Adrenal gland (tissue), 12 donors: ENCODE measurements around the gene ATP13A4. TPM values are rescaled to one million over a fixed set of nuclear protein-coding genes. Genes with fewer than 3 reads are reported as not detected.

Experiments used
- DNase-seq, 7 donors: peaks; one replicate each; pipeline ENCODE4 v3.0.0-alpha.2; 2019 to 2020
- H3K27ac ChIP-seq, 5 donors: fragments of 200-600 bp; sonication (generic) in 4 of 5; 1 replicate in 3 of 5; 2 replicates in 2 of 5; pipeline versions ENCODE4 v1.5.1 to v1.8.0; 2016 to 2020; ENCODE audit warnings: mild to moderate bottlenecking in 1 of 5
- H3K27me3 ChIP-seq: fragments of 200-600 bp; 2 replicates; pipeline ENCODE4 v1.8.0; 2021
- H3K36me3 ChIP-seq, 2 donors: fragments of 200-600 bp; replicated peaks in 1 of 2; 1 replicate in 1 of 2; 2 replicates in 1 of 2; pipeline versions ENCODE4 v1.5.1 to v1.8.0; 2018 to 2022
- H3K4me1 ChIP-seq, 2 donors: fragments of 200-600 bp; replicated peaks in 1 of 2; 1 replicate in 1 of 2; 2 replicates in 1 of 2; pipeline versions ENCODE4 v1.5.1 to v1.8.0; 2018 to 2021
- H3K4me3 ChIP-seq, 4 donors: fragments of 200-600 bp; sonication (generic) in 3 of 4; one replicate each; pipeline ENCODE4 v1.5.1; 2016 to 2018
- H3K9me3 ChIP-seq, 3 donors: fragments of 200-600 bp; sonication (generic) in 1 of 3; replicated peaks in 1 of 3; 1 replicate in 2 of 3; 2 replicates in 1 of 3; pipeline versions ENCODE4 v1.5.1 to v1.8.0; 2016 to 2021
- CTCF ChIP-seq, 6 experiments: fragments of 450-650 bp in 4 of 6; fragments of 200-600 bp in 2 of 6; sonication (generic) in 1 of 6; IDR thresholded peaks; 1 replicate in 5 of 6; 2 replicates in 1 of 6; pipeline versions ENCODE4 v1.5.1 to v1.8.0; 2016 to 2021; ENCODE audit warnings: antibody characterized with exemption in 6 of 6, mild to moderate bottlenecking in 2 of 6, moderate library complexity in 1 of 6
- POLR2A ChIP-seq, 2 donors: fragments of 450-650 bp; IDR thresholded peaks; one replicate each; pipeline ENCODE4 v1.6.1; 2017; ENCODE audit warnings: antibody characterized with exemption in 2 of 2, mild to moderate bottlenecking in 2 of 2, moderate library complexity in 1 of 2
- WGBS, 4 donors: extraction: QIAGEN DNeasy Blood & Tissue Kit in 2 of 4; methylation state at CpG; one replicate each; pipeline versions ENCODE4 v1.1.5 to v1.1.7; 2013 to 2017; 5-methylcytosine and 5-hydroxymethylcytosine counted together
- intact Hi-C, 2 donors: fragments of 100-400 bp; cut with DNase I; formaldehyde crosslinking; loops; one replicate each; pipeline versions ENCODE4 v1.14.1 to v1.15.0; 2022 to 2023
- polyA plus RNA-seq, 3 donors: library from polyadenylated mRNA; stranded (reverse); fragments of 200-250 nt in 2 of 3; fragments of 350-450 nt in 1 of 3; fragmentation: Illumina TruSeq in 1 of 3; extraction: RNeasy Lipid Tissue Mini Kit (QIAGEN cat#74804) in 1 of 3; gene quantifications; one replicate each; pipeline ENCODE4 v1.2.3, GENCODE V29; 2013 to 2014
- total RNA-seq, 9 donors: library from RNA; depleted of rRNA in 4 of 9; stranded (reverse); fragments of >200 nt in 4 of 9; fragments of 120-200 nt in 1 of 9; fragmentation: NEBNext Ultra II Directional in 1 of 9; extraction: Animal tissue kit (Norgen Biotek cat#: 25700) in 1 of 9; gene quantifications; one replicate each; pipeline versions ENCODE4 v1.1.0 to v1.2.4, GENCODE V29; 2013 to 2023
- donor health status: healthy with polysubstance abuse.
- donor health status: Bipolar disorder and iron deficiency.
- donor health status: DM: yes; HTN: yes; CAD: no.
- donor health status: DM: no; HTN: no; CAD: no.
- donor health status: DM: no; HTN: no; CAD: no.
- donor health status: DM: yes; HTN: yes; CAD: no.

The ATP13A4 gene
- total and polyA plus RNA-seq, 12 donors, result 0.14 to 2.9 (median 0.57) TPM; not detected in 1

DNA sequence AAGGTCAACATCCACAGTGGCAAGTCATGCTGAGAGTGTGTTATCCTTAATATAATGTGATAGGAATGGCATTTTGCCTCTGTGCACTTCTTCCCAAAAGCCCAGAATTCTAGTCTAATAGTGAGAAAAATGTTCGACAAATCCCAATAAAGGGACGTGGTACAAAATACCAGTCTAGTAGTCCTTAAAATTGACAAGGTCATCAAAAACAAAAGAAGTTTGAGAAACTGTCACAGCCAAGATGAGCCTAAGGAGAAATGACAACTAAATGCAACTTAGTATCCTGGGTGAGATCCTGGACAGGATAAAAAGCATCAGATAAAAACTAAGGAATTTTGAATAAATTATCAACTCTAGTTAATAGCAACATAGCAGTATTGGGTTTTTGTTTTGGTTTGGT, 14.4 kb upstream of the ATP13A4 start:
- Histone ChIP-seq H3K4me3 (no peak overlapping the region), H3K36me3 (no peaks in the 10 kb centered on the region), H3K9me3 (no peaks in the 10 kb centered on the region), H3K27ac (no peak overlapping the region), H3K27me3 (no peaks in the 10 kb centered on the region), H3K4me1 (no peaks in the 10 kb centered on the region)
- DNase-seq, result no peak
- no peak for TF ChIP-seq CTCF (IDR thresholded peaks at IDR 0.05)
- no peak for TF ChIP-seq POLR2A (IDR thresholded peaks at IDR 0.05)
- 76 to 94% (median 87%) methylated on average over 2 of the region's 2 CpGs for WGBS, 4 donors
- intact Hi-C loops, result no loop called here

- Histone ChIP-seq H3K36me3 (no peaks in the 10 kb centered on the region), H3K4me3 (no peak overlapping the region), H3K4me1 (peaks cover 0 to 5% of the 10 kb centered on the region in 2 donors), H3K9me3 (no peaks in the 10 kb centered on the region), H3K27ac (peak overlapping the region in 1 of 5 donors; percentile 13), H3K27me3 (no peaks in the 10 kb centered on the region)
- WGBS, 4 donors, result 63 to 86% (median 80%) methylated on average over 1 of the region's 1 CpG
- TF ChIP-seq POLR2A (IDR thresholded peaks at IDR 0.05) (no peak), CTCF (IDR thresholded peaks at IDR 0.05) (peak in 2 of 6 experiments; percentile 15)
- DNase-seq, result peak in 5 of 7 donors; percentile 19 to 63 (median 25)
- intact Hi-C loops, result no loop called here
Measured at GRCh38 chr3:193564012-193564411, 9.3 kb upstream of the ATP13A4 start.

DNA sequence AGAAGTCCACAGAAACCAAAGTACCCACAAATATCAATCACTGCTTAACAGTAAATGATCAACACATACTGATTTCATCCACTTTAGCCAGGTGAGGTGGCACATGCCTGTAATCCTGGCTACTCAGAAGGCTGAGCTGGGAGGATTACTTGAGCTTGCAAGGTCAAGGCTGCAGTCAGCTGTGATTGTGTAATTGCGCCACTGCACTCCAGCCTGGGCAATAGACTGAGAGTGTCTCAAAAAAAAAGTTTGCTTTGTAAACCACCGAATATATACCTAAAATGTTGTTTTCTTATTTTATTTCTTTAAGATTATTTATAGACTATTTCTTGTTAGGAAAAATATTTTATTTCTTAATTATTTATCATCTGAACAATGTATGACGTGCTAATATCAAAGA, 8.7 kb upstream of the ATP13A4 start:
- Histone ChIP-seq H3K4me1 (peaks cover 0 to 5% of the 10 kb centered on the region in 2 donors), H3K27me3 (no peaks in the 10 kb centered on the region), H3K36me3 (no peaks in the 10 kb centered on the region), H3K4me3 (no peak overlapping the region), H3K9me3 (no peaks in the 10 kb centered on the region), H3K27ac (peak overlapping the region in 2 of 5 donors; percentile 13 to 51)
- peak; percentile 52 to 80 (median 76) for DNase-seq
- 41 to 58% (median 50%) methylated on average over 3 of the region's 3 CpGs for WGBS, 4 donors
- intact Hi-C loops, result no loop called here
- TF ChIP-seq POLR2A (IDR thresholded peaks at IDR 0.05), result no peak
- TF ChIP-seq CTCF (IDR thresholded peaks at IDR 0.05), result no peak

- Histone ChIP-seq H3K4me3 (no peak overlapping the region), H3K36me3 (no peaks in the 10 kb centered on the region), H3K4me1 (peaks cover 0 to 5% of the 10 kb centered on the region in 2 donors), H3K9me3 (no peaks in the 10 kb centered on the region), H3K27me3 (no peaks in the 10 kb centered on the region), H3K27ac (no peak overlapping the region)
- WGBS, 4 donors, result 64 to 84% (median 78%) methylated on average over 4 of the region's 4 CpGs
- DNase-seq, result no peak
- intact Hi-C loops, result no loop called here
- TF ChIP-seq CTCF (IDR thresholded peaks at IDR 0.05), result no peak
- TF ChIP-seq POLR2A (IDR thresholded peaks at IDR 0.05), result no peak
Measured at GRCh38 chr3:193560870-193561269, 6.2 kb upstream of the ATP13A4 start.
